Testis (tissue), 2 donors: ENCODE results near the gene PACSIN2.

Experiments
- POLR2A ChIP-seq: fragments of 450-650 bp; IDR thresholded peaks from one replicate; pipeline ENCODE4 v1.6.1; 2017; ENCODE audit warnings: antibody characterized with exemption, mild to moderate bottlenecking, moderate library complexity
- TF ChIP-seq, protein P1 (sequence below), 3 experiments: fragments of 450-650 bp in 2 of 3; fragments of 200-600 bp in 1 of 3; sonication (generic) in 1 of 3; IDR thresholded peaks; one replicate each; pipeline ENCODE4 v1.5.1; 2016 to 2019; ENCODE audit warnings: antibody characterized with exemption in 3 of 3, mild to moderate bottlenecking in 2 of 3, moderate library complexity in 1 of 3

DNA sequence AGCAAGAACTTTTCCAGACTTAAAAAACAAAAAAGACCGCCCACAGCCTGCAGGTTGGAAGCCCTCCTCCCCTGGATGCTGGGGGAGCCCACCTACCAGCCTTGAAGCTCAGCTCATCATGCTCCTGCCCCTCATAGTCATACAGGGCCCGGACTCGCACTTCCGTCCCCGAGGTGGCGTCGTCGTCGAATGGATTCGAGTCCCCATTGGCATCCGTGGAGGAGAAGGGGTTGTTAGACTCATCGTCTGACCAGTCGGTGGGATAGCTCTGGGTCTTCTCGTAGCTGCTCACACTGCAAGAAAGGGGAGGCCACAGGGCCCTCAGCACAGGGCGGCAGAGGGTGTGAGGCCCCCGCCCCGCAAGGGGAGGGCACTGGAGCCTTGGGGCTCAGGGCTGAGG lies 138.9 kb downstream of the PACSIN2 start:
- TF ChIP-seq, protein P1, sequence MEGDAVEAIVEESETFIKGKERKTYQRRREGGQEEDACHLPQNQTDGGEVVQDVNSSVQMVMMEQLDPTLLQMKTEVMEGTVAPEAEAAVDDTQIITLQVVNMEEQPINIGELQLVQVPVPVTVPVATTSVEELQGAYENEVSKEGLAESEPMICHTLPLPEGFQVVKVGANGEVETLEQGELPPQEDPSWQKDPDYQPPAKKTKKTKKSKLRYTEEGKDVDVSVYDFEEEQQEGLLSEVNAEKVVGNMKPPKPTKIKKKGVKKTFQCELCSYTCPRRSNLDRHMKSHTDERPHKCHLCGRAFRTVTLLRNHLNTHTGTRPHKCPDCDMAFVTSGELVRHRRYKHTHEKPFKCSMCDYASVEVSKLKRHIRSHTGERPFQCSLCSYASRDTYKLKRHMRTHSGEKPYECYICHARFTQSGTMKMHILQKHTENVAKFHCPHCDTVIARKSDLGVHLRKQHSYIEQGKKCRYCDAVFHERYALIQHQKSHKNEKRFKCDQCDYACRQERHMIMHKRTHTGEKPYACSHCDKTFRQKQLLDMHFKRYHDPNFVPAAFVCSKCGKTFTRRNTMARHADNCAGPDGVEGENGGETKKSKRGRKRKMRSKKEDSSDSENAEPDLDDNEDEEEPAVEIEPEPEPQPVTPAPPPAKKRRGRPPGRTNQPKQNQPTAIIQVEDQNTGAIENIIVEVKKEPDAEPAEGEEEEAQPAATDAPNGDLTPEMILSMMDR (IDR thresholded peaks at IDR 0.05): no peak
- no peak for TF ChIP-seq POLR2A
